ENCODE results near the gene SETSIP. TPM values are rescaled to one million over a fixed set of nuclear protein-coding genes. Genes with fewer than 3 reads are reported as not detected.

The SETSIP gene
- polyA plus RNA-seq, 1 experiment = 0.52 TPM

- no peak for TF ChIP-seq CTCF (IDR thresholded peaks at IDR 0.05; ENCODE audit: low read depth, low read length)
- Histone ChIP-seq H3K27ac (ENCODE audit: low read depth, low read length) (no peak overlapping the region), H3K9me3 (ENCODE audit: control insufficient read depth, insufficient read depth, low read length) (no peaks in the 10 kb centered on the region), H3K27me3 (ENCODE audit: control insufficient read depth, insufficient read depth, low read length) (no peaks in the 10 kb centered on the region), H3K4me3 (ENCODE audit: low read depth, low read length) (no peak overlapping the region)
- POLR2A ChIA-PET = no interaction called here
- DNase-seq (ENCODE audit: low read depth, low spot score) = no peak
- CTCF ChIA-PET = no interaction called here
Observed at GRCh38 chr1:92066321-92066720, 8.9 kb downstream of the SETSIP start.

GRCh38 chr1:92065042-92065441 lies 10.2 kb downstream of the SETSIP start:
- ChIA-PET CTCF (interaction anchor here (1.1 kb wide), 1 partner anchor 68 kb away, joined by 3 read pairs; no protein-coding TSS in a partner anchor), POLR2A (interaction anchor here (0.6 kb wide), 1 partner anchor 683 kb away, joined by 3 read pairs; no protein-coding TSS in a partner anchor)
- Histone ChIP-seq H3K27me3 (ENCODE audit: control insufficient read depth, insufficient read depth, low read length) (no peaks in the 10 kb centered on the region), H3K4me3 (ENCODE audit: low read depth, low read length) (no peak overlapping the region), H3K27ac (ENCODE audit: low read depth, low read length) (no peak overlapping the region), H3K9me3 (ENCODE audit: control insufficient read depth, insufficient read depth, low read length) (no peaks in the 10 kb centered on the region)
- DNase-seq (ENCODE audit: low read depth, low spot score) = no peak
- TF ChIP-seq CTCF (IDR thresholded peaks at IDR 0.05; ENCODE audit: low read depth, low read length) = no peak

GRCh38 chr1:92051948-92052347 lies 23.3 kb downstream of the SETSIP start:
- Histone ChIP-seq H3K27me3 (ENCODE audit: control insufficient read depth, insufficient read depth, low read length) (no peaks in the 10 kb centered on the region), H3K4me3 (ENCODE audit: low read depth, low read length) (no peak overlapping the region), H3K27ac (ENCODE audit: low read depth, low read length) (no peak overlapping the region), H3K9me3 (ENCODE audit: control insufficient read depth, insufficient read depth, low read length) (no peaks in the 10 kb centered on the region)
- CTCF ChIA-PET = no interaction called here
- TF ChIP-seq CTCF (IDR thresholded peaks at IDR 0.05; ENCODE audit: low read depth, low read length) = no peak
- DNase-seq (ENCODE audit: low read depth, low spot score) = no peak
- POLR2A ChIA-PET = no interaction called here

GRCh38 chr1:92045766-92046495 lies 29.3 kb downstream of the SETSIP start:
- Histone ChIP-seq H3K4me3 (ENCODE audit: low read depth, low read length) (no peak overlapping the region), H3K27me3 (ENCODE audit: control insufficient read depth, insufficient read depth, low read length) (no peaks in the 10 kb centered on the region), H3K27ac (ENCODE audit: low read depth, low read length) (no peak overlapping the region), H3K9me3 (ENCODE audit: control insufficient read depth, insufficient read depth, low read length) (no peaks in the 10 kb centered on the region)
- ChIA-PET CTCF (interaction anchor here (1.1 kb wide), 1 partner anchor 264 kb away, joined by 3 read pairs; no protein-coding TSS in a partner anchor), POLR2A (no interaction called here)
- no peak for TF ChIP-seq CTCF (IDR thresholded peaks at IDR 0.05; ENCODE audit: low read depth, low read length)
- no peak for DNase-seq (ENCODE audit: low read depth, low spot score)

- ChIA-PET CTCF (no interaction called here), POLR2A (no interaction called here)
- Histone ChIP-seq H3K27me3 (ENCODE audit: control insufficient read depth, insufficient read depth, low read length) (no peaks in the 10 kb centered on the region), H3K9me3 (ENCODE audit: control insufficient read depth, insufficient read depth, low read length) (no peaks in the 10 kb centered on the region), H3K4me3 (ENCODE audit: low read depth, low read length) (no peak overlapping the region), H3K27ac (ENCODE audit: low read depth, low read length) (no peak overlapping the region)
- no peak for TF ChIP-seq CTCF (IDR thresholded peaks at IDR 0.05; ENCODE audit: low read depth, low read length)
- no peak for DNase-seq (ENCODE audit: low read depth, low spot score)
Observed at GRCh38 chr1:92043621-92044020, 31.6 kb downstream of the SETSIP start.
